GM12864 (cell line): ENCODE results near the gene NDUFB10.

ENCODE experiments used
- DNase-seq: peaks from one replicate; pipeline ENCODE4 v3.0.0-alpha.2; 2011; ENCODE audit warnings: low read depth
- H3K4me3 ChIP-seq: 2 replicates; pipeline ENCODE4 v1.5.1; 2011; ENCODE audit warnings: mild to moderate bottlenecking, low read depth, low read length, control low read depth
- CTCF ChIP-seq: IDR thresholded peaks from 2 replicates; pipeline ENCODE4 v1.5.1; 2011; ENCODE audit warnings: low read depth, mild to moderate bottlenecking, moderate library complexity, low read length, control low read depth, inconsistent platforms; ENCODE audit errors: missing control alignments

The NDUFB10 gene

DNA sequence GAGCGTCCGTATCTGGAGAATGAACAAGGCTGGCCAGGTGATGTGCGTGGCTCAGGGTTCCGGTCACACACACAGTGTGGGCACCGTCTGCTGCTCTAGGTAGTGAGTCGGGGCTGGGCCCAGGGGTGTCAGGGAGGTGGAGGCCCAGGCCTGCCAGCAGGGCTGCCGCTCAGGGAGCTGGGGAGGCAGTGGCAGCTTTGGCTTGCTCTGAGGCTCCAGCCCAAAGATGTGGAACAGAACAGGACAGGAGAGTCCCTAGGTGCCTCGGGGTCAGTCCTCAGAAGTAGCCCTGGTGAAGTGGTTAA lies 16.8 kb downstream of the NDUFB10 start:
- TF ChIP-seq CTCF: no peak
- no peak overlapping the region for H3K4me3 ChIP-seq
- DNase-seq: no peak

- no peak for DNase-seq
- no peak for TF ChIP-seq CTCF
- H3K4me3 ChIP-seq: no peak overlapping the region
These were observed 17.9 kb downstream of the NDUFB10 start for GRCh38 chr16:1976951-1977874.

DNA sequence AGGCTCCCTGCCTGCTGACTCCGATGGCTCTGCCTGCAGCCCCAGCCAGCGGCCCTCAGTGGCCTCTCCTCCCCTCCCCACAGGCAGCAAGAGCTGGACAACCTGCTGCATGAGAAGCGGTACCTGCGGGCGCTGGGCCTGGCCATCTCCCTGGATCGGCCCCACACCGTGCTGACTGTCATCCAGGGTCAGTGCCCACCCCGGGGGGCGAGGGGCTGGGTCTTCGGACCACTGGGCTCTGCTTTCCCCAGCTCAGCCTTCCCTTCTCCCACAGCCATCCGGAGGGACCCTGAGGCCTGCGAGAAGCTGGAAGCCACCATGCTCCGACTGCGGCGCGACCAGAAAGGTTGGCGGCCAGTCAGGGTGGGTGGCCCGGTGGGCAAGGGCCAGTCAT lies 18.5 kb downstream of the NDUFB10 start:
- no peak for TF ChIP-seq CTCF
- H3K4me3 ChIP-seq: no peak overlapping the region
- DNase-seq: no peak

GRCh38 chr16:1978476-1979120 lies 19.3 kb downstream of the NDUFB10 start:
- no peak for TF ChIP-seq CTCF
- DNase-seq: no peak
- H3K4me3 ChIP-seq: no peak overlapping the region

GRCh38 chr16:1979271-1980029 lies 20.1 kb downstream of the NDUFB10 start:
- DNase-seq: no peak

GRCh38 chr16:1980030-1980769 lies 20.9 kb downstream of the NDUFB10 start:
- TF ChIP-seq CTCF: no peak
- no peak overlapping the region for H3K4me3 ChIP-seq

More at GRCh38 chr16:1979271-1980029, 20.1 kb downstream of the NDUFB10 start:
- TF ChIP-seq CTCF: no peak
- H3K4me3 ChIP-seq: no peak overlapping the region

More at GRCh38 chr16:1980030-1980769, 20.9 kb downstream of the NDUFB10 start:
- DNase-seq: no peak
